OCI-LY3 (cell line): ENCODE measurements around the gene OR51B4.

Experiments
- CTCF ChIP-seq: fragments of 200-600, 300-600 bp; sonication (generic); IDR thresholded peaks from 2 replicates; pipeline ENCODE4 v1.5.1; 2014; ENCODE audit warnings: antibody characterized with exemption, low read length, low read depth
- EZH2phosphoT487 ChIP-seq: fragments of 200-600 bp; shearing (Covaris generic); IDR thresholded peaks from 2 replicates; pipeline ENCODE4 v1.6.1; 2018; ENCODE audit warnings: antibody characterized with exemption, mixed run types, low read depth

DNA sequence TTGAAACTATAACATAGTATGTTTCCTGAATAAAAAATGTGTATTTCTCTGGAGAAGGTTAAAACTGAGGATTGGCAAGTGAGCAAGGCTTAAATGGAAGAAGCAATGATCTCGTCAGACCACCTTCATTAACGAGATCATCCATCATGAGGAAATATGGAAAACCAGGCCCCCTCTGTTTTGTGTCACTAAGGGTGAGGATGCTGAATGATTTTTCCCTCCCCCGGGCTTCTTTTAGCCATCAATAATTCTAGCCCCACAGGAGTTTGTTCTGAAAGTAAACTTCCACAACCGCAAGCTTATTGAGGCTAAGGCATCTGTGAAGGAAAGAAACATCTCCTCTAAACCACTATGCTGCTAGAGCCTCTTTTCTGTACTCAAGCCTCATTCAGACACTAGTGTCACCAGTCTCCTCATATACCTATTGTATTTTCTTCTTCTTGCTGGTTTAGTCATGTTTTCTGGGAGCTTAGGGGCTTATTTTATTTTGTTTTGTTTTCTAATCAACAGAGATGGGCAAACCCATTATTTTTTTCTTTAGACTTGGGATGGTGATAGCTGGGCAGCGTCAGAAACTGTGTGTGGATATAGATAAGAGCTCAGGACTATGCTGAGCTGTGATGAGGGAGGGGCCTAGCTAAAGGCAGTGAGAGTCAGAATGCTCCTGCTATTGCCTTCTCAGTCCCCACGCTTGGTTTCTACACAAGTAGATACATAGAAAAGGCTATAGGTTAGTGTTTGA lies 26.2 kb downstream of the OR51B4 start:
- TF ChIP-seq CTCF = no peak
- TF ChIP-seq EZH2phosphoT487 = no peak
